IMR-90 (cell line): ENCODE data around the gene ARHGAP15. TPM values are rescaled to one million over a fixed set of nuclear protein-coding genes. Genes with fewer than 3 reads are reported as not detected.

Experiments
- ATAC-seq: fragments of 200-7000 bp; cut with Tn5 transposase; 2 replicates; pipeline ENCODE4 v1.9.1; 2020; ENCODE audit warnings: low read depth, mild to moderate bottlenecking, moderate library complexity
- BruUV-seq: library from RNA; stranded (reverse); fragments of 400-500 nt; replicated peaks from 2 replicates; lab custom pipeline; 2021; lab: Mats Ljungman, UMichigan
- CTCF ChIA-PET: fragments of 300-600 bp; formaldehyde crosslinking; extraction: SDS; loops from one replicate; lab custom pipeline; 2021; ENCODE audit warnings: antibody characterized with exemption; lab: Yijun Ruan, JAX
- POLR2A ChIA-PET: fragments of 300-600 bp; sonication (Branson Sonifier 250); formaldehyde crosslinking; loops from one replicate; lab custom pipeline; 2022; ENCODE audit warnings: antibody characterized with exemption; ENCODE audit not compliant: unreplicated experiment; lab: Charles Lee
- DNase-seq: peaks from one replicate; pipeline ENCODE4 v3.0.0; 2013
- H2AFZ ChIP-seq: replicated peaks from 2 replicates; pipeline ENCODE3; 2013; ENCODE audit warnings: low read length, mild to moderate bottlenecking; ENCODE audit not compliant: poor library complexity
- H2AK5ac ChIP-seq: 2 replicates; pipeline ENCODE4 v1.6.1; 2013; ENCODE audit warnings: low read depth, low read length, inconsistent platforms
- H2AK9ac ChIP-seq: replicated peaks from 2 replicates; pipeline ENCODE3; 2013; ENCODE audit warnings: mild to moderate bottlenecking, low read depth, low read length, moderate library complexity; ENCODE audit not compliant: poor library complexity
- H2BK120ac ChIP-seq: 2 replicates; pipeline ENCODE4 v1.6.1; 2013; ENCODE audit warnings: low read depth, low read length, inconsistent platforms
- H2BK15ac ChIP-seq: 3 replicates; pipeline ENCODE4 v1.6.1; 2013; ENCODE audit warnings: low read depth, low read length, inconsistent platforms
- H2BK20ac ChIP-seq: 2 replicates; pipeline ENCODE4 v1.6.1; 2013; ENCODE audit warnings: low read depth, mild to moderate bottlenecking, inconsistent platforms, low read length, moderate library complexity
- H2BK5ac ChIP-seq: 2 replicates; pipeline ENCODE4 v1.6.1; 2013; ENCODE audit warnings: mild to moderate bottlenecking, low read depth, low read length, inconsistent platforms; ENCODE audit not compliant: poor library complexity, severe bottlenecking
- H3K14ac ChIP-seq: replicated peaks from 2 replicates; pipeline ENCODE4 v1.6.1; 2013; ENCODE audit warnings: low read depth, low read length, inconsistent platforms
- H3K18ac ChIP-seq: 2 replicates; pipeline ENCODE4 v1.6.1; 2013; ENCODE audit warnings: low read depth, low read length, control low read depth
- H3K23ac ChIP-seq: 2 replicates; pipeline ENCODE4 v1.6.1; 2013; ENCODE audit warnings: low read depth, low read length, inconsistent platforms
- H3K27ac ChIP-seq: 2 replicates; pipeline ENCODE4 v1.5.1; 2013; ENCODE audit warnings: mild to moderate bottlenecking, control low read depth, low read length; ENCODE audit not compliant: insufficient read depth
- H3K27me3 ChIP-seq: 2 replicates; pipeline ENCODE4 v1.6.1; 2013; ENCODE audit warnings: low read length; ENCODE audit not compliant: control insufficient read depth, insufficient read depth
- H3K36me3 ChIP-seq: 2 replicates; pipeline ENCODE4 v1.6.1; 2013; ENCODE audit warnings: low read length, mixed read lengths; ENCODE audit not compliant: control insufficient read depth, insufficient read depth
- H3K4ac ChIP-seq: 2 replicates; pipeline ENCODE4 v1.6.1; 2013; ENCODE audit warnings: low read depth, low read length, inconsistent platforms
- H3K4me1 ChIP-seq: 2 replicates; pipeline ENCODE4 v1.6.1; 2013; ENCODE audit warnings: low read length, mixed read lengths; ENCODE audit not compliant: control insufficient read depth, insufficient read depth
- H3K4me2 ChIP-seq: 2 replicates; pipeline ENCODE4 v1.6.1; 2013; ENCODE audit warnings: low read depth, mild to moderate bottlenecking, control low read depth, low read length, moderate library complexity
- H3K4me3 ChIP-seq: 2 replicates; pipeline ENCODE4 v1.5.1; 2013; ENCODE audit warnings: low read depth, mild to moderate bottlenecking, control low read depth, low read length, moderate library complexity; ENCODE audit not compliant: insufficient read depth
- H3K56ac ChIP-seq: 2 replicates; pipeline ENCODE4 v1.6.1; 2013; ENCODE audit warnings: low read length, inconsistent platforms; ENCODE audit not compliant: insufficient read depth; ENCODE audit errors: extremely low read depth
- H3K79me1 ChIP-seq, 2 experiments: 2 replicates each; pipeline ENCODE4 v1.6.1; 2013; ENCODE audit warnings: low read length in 2 of 2, inconsistent platforms in 1 of 2, low read depth in 1 of 2
- H3K9ac ChIP-seq: 2 replicates; pipeline ENCODE4 v1.6.1; 2013; ENCODE audit warnings: low read depth, low read length, control low read depth
- H3K9me1 ChIP-seq: 2 replicates; pipeline ENCODE4 v1.6.1; 2013; ENCODE audit warnings: low read length, inconsistent platforms; ENCODE audit not compliant: insufficient read depth
- H3K9me3 ChIP-seq: 2 replicates; pipeline ENCODE4 v1.6.1; 2013; ENCODE audit warnings: low read length; ENCODE audit not compliant: control insufficient read depth, insufficient read depth
- H4K20me1 ChIP-seq: 2 replicates; pipeline ENCODE4 v1.6.1; 2013; ENCODE audit warnings: low read length, inconsistent platforms; ENCODE audit not compliant: insufficient read depth
- H4K5ac ChIP-seq: 2 replicates; pipeline ENCODE4 v1.6.1; 2013; ENCODE audit warnings: mild to moderate bottlenecking, low read depth, low read length, control low read depth
- H4K8ac ChIP-seq, 2 experiments: 2 replicates each; pipeline ENCODE4 v1.6.1; 2013; ENCODE audit warnings: low read depth in 2 of 2, low read length in 2 of 2, control low read depth in 1 of 2, inconsistent platforms in 1 of 2
- H4K91ac ChIP-seq: 2 replicates; pipeline ENCODE4 v1.6.1; 2013; ENCODE audit warnings: low read depth, low read length, inconsistent platforms; ENCODE audit not compliant: insufficient read depth
- BHLHE40 ChIP-seq: fragments of 150-350 bp; IDR thresholded peaks from 2 replicates; pipeline ENCODE4 v1.6.1; 2016; ENCODE audit warnings: mild to moderate bottlenecking, low read depth, low read length
- FOS ChIP-seq: fragments of 150-350 bp; IDR thresholded peaks from 2 replicates; pipeline ENCODE4 v1.6.1; 2016; ENCODE audit warnings: low read depth, low read length
- NFE2L2 ChIP-seq: fragments of 150-350 bp; IDR thresholded peaks from 2 replicates; pipeline ENCODE4 v1.6.1; 2016; ENCODE audit warnings: low read depth, mild to moderate bottlenecking, low read length
- RAD21 ChIP-seq: IDR thresholded peaks from 2 replicates; pipeline ENCODE4 v1.6.1; 2012; ENCODE audit warnings: low read length, improper control_type of control experiment
- RFX5 ChIP-seq: IDR thresholded peaks from 2 replicates; pipeline ENCODE4 v1.8.0; 2012; ENCODE audit warnings: low read depth, mild to moderate bottlenecking, low read length, moderate library complexity
- SMC3 ChIP-seq: fragments of 150-350 bp; IDR thresholded peaks from 2 replicates; pipeline ENCODE4 v1.6.1; 2016; ENCODE audit warnings: low read depth, mild to moderate bottlenecking, antibody characterized with exemption, low read length, moderate library complexity
- WGBS, 2 experiments: methylation state at CpG; one replicate each; pipeline versions ENCODE4 v1.1.5 to v1.1.7; 2013; ENCODE audit warnings: missing lambda C conversion rate in 2 of 2; ENCODE audit not compliant: insufficient read length in 1 of 2; ENCODE audit errors: extremely low coverage in 2 of 2; 5-methylcytosine and 5-hydroxymethylcytosine counted together
- dilution Hi-C: fragments of 300-500 bp; cut with HindIII; formaldehyde crosslinking; loops from one replicate; pipeline ENCODE4 v1.14.3; 2018; ENCODE audit warnings: low sequenced_read_pairs; ENCODE audit not compliant: unreplicated experiment
- in situ Hi-C: fragments of 300-500 bp; cut with MboI; formaldehyde crosslinking; loops from 3 replicates; pipeline ENCODE4 v1.14.3; 2019; ENCODE audit warnings: low sequenced_read_pairs, inconsistent platforms, mixed read lengths
- intact Hi-C: fragments of 100-400 bp; cut with micrococcal nuclease; formaldehyde crosslinking; loops from 2 replicates; pipeline ENCODE4 v1.10.0; 2022
- polyA plus RNA-seq, 3 experiments: library from polyadenylated mRNA; depleted of rRNA; stranded (reverse); fragments of >200 nt; gene quantifications; 2 replicates each; pipeline ENCODE4 v1.2.3, GENCODE V29; 2012; ENCODE audit warnings: low replicate concordance in 1 of 3
- total RNA-seq: library from RNA; depleted of rRNA; stranded (reverse); fragments of >200 nt; gene quantifications from 2 replicates; pipeline ENCODE4 v1.2.3, GENCODE V29; 2012
- TF ChIP-seq, protein P1 (sequence below): conservative IDR thresholded peaks from 2 replicates; pipeline ENCODE4 v1.5.1; 2012; ENCODE audit warnings: mild to moderate bottlenecking, low read depth, low read length, improper control_type of control experiment
- TF ChIP-seq, protein P2 (sequence below): fragments of 150-350 bp; IDR thresholded peaks from 2 replicates; pipeline ENCODE4 v1.6.1; 2016; ENCODE audit warnings: low read depth, mild to moderate bottlenecking, low read length, moderate library complexity, borderline replicate concordance

ARHGAP15 gene
- total and polyA plus RNA-seq, 2 of the 4 experiments (the other 2 are of a cell fraction): not detected

DNA sequence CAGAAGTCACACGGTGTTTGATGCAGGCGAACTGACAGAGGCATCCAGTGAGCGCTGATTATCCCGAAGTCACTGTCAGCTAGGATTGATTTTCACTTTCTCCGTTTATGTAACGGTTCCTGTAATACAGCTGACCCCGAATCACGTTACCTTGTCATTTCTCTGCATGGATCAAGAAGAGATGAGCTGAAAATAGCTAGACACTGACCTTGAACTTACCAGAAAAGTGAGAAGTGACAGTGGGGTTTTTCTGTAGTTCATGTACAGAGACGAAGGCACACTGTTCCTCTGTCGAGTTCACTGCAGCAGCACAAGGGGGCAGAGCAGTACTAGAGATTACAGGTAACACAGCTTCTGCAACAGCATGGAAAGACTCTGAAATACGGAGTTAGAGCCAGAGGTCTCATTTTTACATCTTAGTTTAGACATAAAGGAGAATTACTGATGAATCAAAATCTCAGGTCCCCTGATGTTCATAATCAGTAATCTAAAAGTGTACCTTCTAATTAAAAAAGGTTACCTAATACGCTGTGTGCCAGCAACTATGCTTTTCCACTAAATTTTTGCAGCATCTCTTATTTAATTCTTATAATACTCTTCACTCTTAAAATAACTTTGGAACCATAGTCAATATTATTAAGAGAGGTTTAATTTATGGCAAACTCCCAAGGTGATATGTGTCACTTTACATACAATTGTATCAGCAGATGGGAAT is 33.1 kb downstream of the ARHGAP15 start:
- ChIA-PET CTCF (interaction anchor here (0.7 to 1.2 kb wide), 6 partner anchors 11 to 97 kb away, joined by 3 to 5 read pairs (median 4); no protein-coding TSS in a partner anchor), POLR2A (no interaction called here)
- no peak overlapping the region for H3K4me3 ChIP-seq
- TF ChIP-seq NFE2L2 (no peak), RFX5 (no peak), BHLHE40 (no peak), RAD21 (peak; percentile 62), SMC3 (peak; percentile 41; the same call in 1 of the 2 replicates), FOS (no peak)
- TF ChIP-seq, protein P1, sequence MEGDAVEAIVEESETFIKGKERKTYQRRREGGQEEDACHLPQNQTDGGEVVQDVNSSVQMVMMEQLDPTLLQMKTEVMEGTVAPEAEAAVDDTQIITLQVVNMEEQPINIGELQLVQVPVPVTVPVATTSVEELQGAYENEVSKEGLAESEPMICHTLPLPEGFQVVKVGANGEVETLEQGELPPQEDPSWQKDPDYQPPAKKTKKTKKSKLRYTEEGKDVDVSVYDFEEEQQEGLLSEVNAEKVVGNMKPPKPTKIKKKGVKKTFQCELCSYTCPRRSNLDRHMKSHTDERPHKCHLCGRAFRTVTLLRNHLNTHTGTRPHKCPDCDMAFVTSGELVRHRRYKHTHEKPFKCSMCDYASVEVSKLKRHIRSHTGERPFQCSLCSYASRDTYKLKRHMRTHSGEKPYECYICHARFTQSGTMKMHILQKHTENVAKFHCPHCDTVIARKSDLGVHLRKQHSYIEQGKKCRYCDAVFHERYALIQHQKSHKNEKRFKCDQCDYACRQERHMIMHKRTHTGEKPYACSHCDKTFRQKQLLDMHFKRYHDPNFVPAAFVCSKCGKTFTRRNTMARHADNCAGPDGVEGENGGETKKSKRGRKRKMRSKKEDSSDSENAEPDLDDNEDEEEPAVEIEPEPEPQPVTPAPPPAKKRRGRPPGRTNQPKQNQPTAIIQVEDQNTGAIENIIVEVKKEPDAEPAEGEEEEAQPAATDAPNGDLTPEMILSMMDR: peak; percentile 57
- TF ChIP-seq, protein P2, sequence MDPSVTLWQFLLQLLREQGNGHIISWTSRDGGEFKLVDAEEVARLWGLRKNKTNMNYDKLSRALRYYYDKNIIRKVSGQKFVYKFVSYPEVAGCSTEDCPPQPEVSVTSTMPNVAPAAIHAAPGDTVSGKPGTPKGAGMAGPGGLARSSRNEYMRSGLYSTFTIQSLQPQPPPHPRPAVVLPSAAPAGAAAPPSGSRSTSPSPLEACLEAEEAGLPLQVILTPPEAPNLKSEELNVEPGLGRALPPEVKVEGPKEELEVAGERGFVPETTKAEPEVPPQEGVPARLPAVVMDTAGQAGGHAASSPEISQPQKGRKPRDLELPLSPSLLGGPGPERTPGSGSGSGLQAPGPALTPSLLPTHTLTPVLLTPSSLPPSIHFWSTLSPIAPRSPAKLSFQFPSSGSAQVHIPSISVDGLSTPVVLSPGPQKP: no peak
- intact Hi-C loops: loop anchor here (2.0 kb wide), 2 partner anchors 61 to 97 kb away; no protein-coding TSS in a partner anchor
- in situ Hi-C loops: no loop called here
- H3K4me1 ChIP-seq: no peaks in the 10 kb centered on the region
- peak overlapping the region; percentile 47 for H2AFZ ChIP-seq
- no peaks in the 10 kb centered on the region for H3K9me1 ChIP-seq
- no peak overlapping the region for H2BK120ac ChIP-seq
- no TSS peak for BruUV-seq
- H4K20me1 ChIP-seq: no peaks in the 10 kb centered on the region
- H4K5ac ChIP-seq: no peak overlapping the region
- H3K9me3 ChIP-seq: no peaks in the 10 kb centered on the region
- no peaks in the 10 kb centered on the region for H3K79me1 ChIP-seq
- H2AK9ac ChIP-seq: no peak overlapping the region
- no peak overlapping the region for H3K18ac ChIP-seq
- H3K27me3 ChIP-seq: peaks cover 15% of the 10 kb centered on the region
- no peak overlapping the region for H3K23ac ChIP-seq
- H4K8ac ChIP-seq: no peak overlapping the region
- H3K36me3 ChIP-seq: no peaks in the 10 kb centered on the region
- no peak overlapping the region for H3K9ac ChIP-seq
- H3K14ac ChIP-seq: no peak overlapping the region
- WGBS, 2 experiments: no CpG with 5 or more reads among the region's 12 CpGs
- no peak overlapping the region for H2BK5ac ChIP-seq
- dilution Hi-C loops: no loop called here
- H2AK5ac ChIP-seq: no peak overlapping the region
- H2BK15ac ChIP-seq: no peak overlapping the region
- H4K91ac ChIP-seq: no peak overlapping the region
- H3K27ac ChIP-seq: no peak overlapping the region
- peak overlapping the region; percentile 68 for H3K4me2 ChIP-seq
- no peak overlapping the region for H3K56ac ChIP-seq
- ATAC-seq (peak; percentile 86), DNase-seq (peak; percentile 58)
- no peak overlapping the region for H2BK20ac ChIP-seq
- H3K4ac ChIP-seq: no peak overlapping the region
